Esophagus muscularis mucosa (tissue), 4 donors: ENCODE results near the gene NRGN. TPM values are rescaled to one million over a fixed set of nuclear protein-coding genes. Genes with fewer than 3 reads are reported as not detected.

ENCODE experiments used
- DNase-seq: peaks from one replicate; pipeline ENCODE4 v3.0.0-alpha.2; 2017; ENCODE audit errors: extremely low spot score
- H3K27ac ChIP-seq, 4 donors: fragments of 200-600 bp; sonication (generic); replicated peaks in 1 of 4; 1 replicate in 3 of 4; 2 replicates in 1 of 4; pipeline ENCODE4 v1.5.1; 2016 to 2019; ENCODE audit warnings: mild to moderate bottlenecking in 1 of 4
- H3K27me3 ChIP-seq, 4 donors: fragments of 200-600 bp; sonication (generic); one replicate each; pipeline versions ENCODE4 v1.5.1 to v1.6.0; 2016 to 2019
- H3K36me3 ChIP-seq, 4 donors: fragments of 200-600 bp; sonication (generic); one replicate each; pipeline ENCODE4 v1.5.1; 2016 to 2019
- H3K4me1 ChIP-seq, 4 donors: fragments of 200-600 bp; sonication (generic); one replicate each; pipeline ENCODE4 v1.5.1; 2016 to 2019
- H3K4me3 ChIP-seq, 4 donors: fragments of 200-600 bp; sonication (generic); 1 replicate in 2 of 4; 2 replicates in 2 of 4; pipeline ENCODE4 v1.5.1; 2016 to 2019; ENCODE audit warnings: mild to moderate bottlenecking in 4 of 4, moderate library complexity in 1 of 4
- H3K9me3 ChIP-seq, 4 donors: fragments of 200-600 bp; sonication (generic); 1 replicate in 3 of 4; 2 replicates in 1 of 4; pipeline ENCODE4 v1.5.1; 2016 to 2019
- EP300 ChIP-seq: sonication (generic); formaldehyde crosslinking; IDR thresholded peaks from one replicate; pipeline ENCODE4 v1.6.1; 2017; ENCODE audit warnings: antibody characterized with exemption
- POLR2A ChIP-seq: fragments of 450-650 bp; IDR thresholded peaks from one replicate; pipeline ENCODE4 v1.6.1; 2017; ENCODE audit warnings: antibody characterized with exemption, moderate library complexity, mild to moderate bottlenecking, low read depth
- POLR2AphosphoS5 ChIP-seq, 2 donors: sonication (generic); formaldehyde crosslinking; IDR thresholded peaks; one replicate each; pipeline ENCODE4 v1.6.1; 2017; ENCODE audit warnings: antibody characterized with exemption in 2 of 2
- WGBS: methylation state at CpG from one replicate; pipeline ENCODE4 v1.1.5; 2018; 5-methylcytosine and 5-hydroxymethylcytosine counted together
- intact Hi-C: fragments of 100-400 bp; cut with DNase I; formaldehyde crosslinking; loops from one replicate; pipeline ENCODE4 v1.15.1; 2023
- total RNA-seq, 4 donors: library from RNA; depleted of rRNA; stranded (reverse); fragments of >200 nt; gene quantifications; one replicate each; pipeline versions ENCODE4 v1.1.0 to v1.2.1, GENCODE V29; 2016
- TF ChIP-seq, protein P1 (sequence below), 3 experiments: fragments of 200-600 bp in 2 of 3; fragments of 450-650 bp in 1 of 3; sonication (generic) in 2 of 3; IDR thresholded peaks; one replicate each; pipeline ENCODE4 v1.5.1; 2017 to 2019; ENCODE audit warnings: antibody characterized with exemption in 3 of 3, mild to moderate bottlenecking in 2 of 3, moderate library complexity in 1 of 3

NRGN gene
- total RNA-seq, 4 donors from 2014 or later: 1.4 to 2.3 (median 1.6) TPM

DNA sequence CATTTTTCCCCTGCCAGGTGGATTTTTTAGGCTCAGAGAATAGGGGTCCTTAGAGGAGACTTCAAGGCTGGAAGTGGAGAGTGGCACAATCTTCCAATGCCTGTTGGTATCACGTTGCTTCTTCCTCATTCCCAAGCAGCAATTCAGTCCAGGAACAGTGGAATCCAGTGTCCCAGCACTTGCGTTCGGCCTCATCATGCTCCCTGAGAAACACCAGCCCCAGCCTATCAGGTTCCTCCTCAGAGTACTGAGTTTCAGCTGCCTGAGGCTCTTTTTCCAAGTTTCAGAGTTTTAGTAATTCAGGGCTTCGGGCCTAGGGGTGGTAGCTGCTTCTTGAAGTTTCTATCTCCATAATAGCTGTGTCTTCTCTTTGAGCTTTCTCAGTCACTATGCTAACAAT, 31.9 kb upstream of the NRGN start:
- intact Hi-C loops: no loop called here
- Histone ChIP-seq H3K9me3 (peaks cover 0 to 12% (median 4%) of the 10 kb centered on the region in 4 donors), H3K4me1 (no peaks in the 10 kb centered on the region), H3K4me3 (no peak overlapping the region), H3K27me3 (peaks cover 0 to 20% (median 0%) of the 10 kb centered on the region in 4 donors), H3K27ac (no peak overlapping the region), H3K36me3 (no peaks in the 10 kb centered on the region)
- 90% methylated on average over 4 of the region's 4 CpGs for WGBS
- DNase-seq: no peak
- TF ChIP-seq, protein P1, sequence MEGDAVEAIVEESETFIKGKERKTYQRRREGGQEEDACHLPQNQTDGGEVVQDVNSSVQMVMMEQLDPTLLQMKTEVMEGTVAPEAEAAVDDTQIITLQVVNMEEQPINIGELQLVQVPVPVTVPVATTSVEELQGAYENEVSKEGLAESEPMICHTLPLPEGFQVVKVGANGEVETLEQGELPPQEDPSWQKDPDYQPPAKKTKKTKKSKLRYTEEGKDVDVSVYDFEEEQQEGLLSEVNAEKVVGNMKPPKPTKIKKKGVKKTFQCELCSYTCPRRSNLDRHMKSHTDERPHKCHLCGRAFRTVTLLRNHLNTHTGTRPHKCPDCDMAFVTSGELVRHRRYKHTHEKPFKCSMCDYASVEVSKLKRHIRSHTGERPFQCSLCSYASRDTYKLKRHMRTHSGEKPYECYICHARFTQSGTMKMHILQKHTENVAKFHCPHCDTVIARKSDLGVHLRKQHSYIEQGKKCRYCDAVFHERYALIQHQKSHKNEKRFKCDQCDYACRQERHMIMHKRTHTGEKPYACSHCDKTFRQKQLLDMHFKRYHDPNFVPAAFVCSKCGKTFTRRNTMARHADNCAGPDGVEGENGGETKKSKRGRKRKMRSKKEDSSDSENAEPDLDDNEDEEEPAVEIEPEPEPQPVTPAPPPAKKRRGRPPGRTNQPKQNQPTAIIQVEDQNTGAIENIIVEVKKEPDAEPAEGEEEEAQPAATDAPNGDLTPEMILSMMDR (IDR thresholded peaks at IDR 0.05): no peak
- no peak for TF ChIP-seq POLR2AphosphoS5 (IDR thresholded peaks at IDR 0.05)
- no peak for TF ChIP-seq EP300
- TF ChIP-seq POLR2A: no peak

- WGBS: 83% methylated on average over 3 of the region's 3 CpGs
- intact Hi-C loops: no loop called here
Observed at GRCh38 chr11:124712392-124712791, 27.4 kb upstream of the NRGN start.

GRCh38 chr11:124716591-124716990, 23.2 kb upstream of the NRGN start:
- no peak overlapping the region for H3K27ac ChIP-seq
- no peaks in the 10 kb centered on the region for H3K36me3 ChIP-seq
- H3K27me3 ChIP-seq: peaks cover 0 to 80% (median 10%) of the 10 kb centered on the region in 4 donors
- no peak for DNase-seq
- peaks cover 5 to 16% (median 13%) of the 10 kb centered on the region in 4 donors for H3K4me1 ChIP-seq
- intact Hi-C loops: no loop called here
- TF ChIP-seq, protein P1 (IDR thresholded peaks at IDR 0.05): no peak
- no peak for TF ChIP-seq EP300
- no peak for TF ChIP-seq POLR2A
- TF ChIP-seq POLR2AphosphoS5 (IDR thresholded peaks at IDR 0.05): no peak
- H3K4me3 ChIP-seq: no peak overlapping the region
- 74% methylated on average over 3 of the region's 3 CpGs for WGBS
- H3K9me3 ChIP-seq: no peaks in the 10 kb centered on the region

More at GRCh38 chr11:124712392-124712791, 27.4 kb upstream of the NRGN start:
- H3K27ac ChIP-seq: no peak overlapping the region
- no peak for DNase-seq
- no peaks in the 10 kb centered on the region for H3K4me1 ChIP-seq
- TF ChIP-seq, protein P1 (IDR thresholded peaks at IDR 0.05): no peak
- H3K36me3 ChIP-seq: no peaks in the 10 kb centered on the region
- peaks cover 0 to 42% (median 2%) of the 10 kb centered on the region in 4 donors for H3K27me3 ChIP-seq
- H3K4me3 ChIP-seq: no peak overlapping the region
- H3K9me3 ChIP-seq: peaks cover 0 to 12% (median 4%) of the 10 kb centered on the region in 4 donors

GRCh38 chr11:124717421-124717785, 22.3 kb upstream of the NRGN start:
- H3K36me3 ChIP-seq: no peaks in the 10 kb centered on the region
- H3K4me3 ChIP-seq: peak overlapping the region; percentile 45 to 50 (median 48)
- intact Hi-C loops: no loop called here
- WGBS: 63% methylated on average over 7 of the region's 7 CpGs
- H3K27ac ChIP-seq: peak overlapping the region in 1 of 4 donors; percentile 33
- no peak for TF ChIP-seq EP300
- TF ChIP-seq POLR2A: no peak
- TF ChIP-seq, protein P1 (IDR thresholded peaks at IDR 0.05): no peak
- TF ChIP-seq POLR2AphosphoS5 (IDR thresholded peaks at IDR 0.05): no peak
- no peaks in the 10 kb centered on the region for H3K9me3 ChIP-seq
- H3K27me3 ChIP-seq: peaks cover 0 to 88% (median 10%) of the 10 kb centered on the region in 4 donors
- no peak for DNase-seq
- peaks cover 5 to 16% (median 13%) of the 10 kb centered on the region in 4 donors for H3K4me1 ChIP-seq
